Measurements from ENCODE around the gene ZC3H18.

Gene ZC3H18

DNA sequence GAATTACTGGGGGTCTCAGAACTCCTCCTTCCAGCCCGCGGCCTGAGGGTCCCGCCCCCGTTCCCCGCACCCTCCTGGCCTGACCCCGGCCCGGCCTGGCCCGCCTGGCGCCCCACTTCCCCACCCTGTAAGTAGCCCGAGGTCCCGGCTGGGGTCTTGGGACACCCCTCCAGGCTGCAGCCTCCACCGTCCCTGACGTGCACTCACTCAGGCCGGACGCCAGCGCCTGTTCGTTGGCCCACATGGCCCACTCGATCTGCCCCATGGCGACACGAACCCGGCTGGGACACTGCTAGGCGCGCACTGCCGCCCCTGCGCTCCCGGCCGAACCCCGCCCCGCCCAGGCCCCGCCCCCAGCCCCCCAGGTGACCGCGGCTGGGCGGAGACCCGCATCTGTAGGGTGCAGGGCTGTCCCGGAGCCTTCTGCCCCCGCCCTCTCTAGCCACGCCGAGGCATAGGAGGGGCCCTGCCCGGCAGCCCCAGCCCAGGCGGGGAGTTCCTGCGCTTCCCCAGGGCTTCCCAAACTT, 80.6 kb downstream of the ZC3H18 start, which contains the start of gene CYBA:
CYBA (minus strand) TSS at position 305 of the 527 bp plus-strand sequence; CDS start at position 265, 40 bp downstream.
- Histone ChIP-seq H4K20me1 (ENCODE audit: insufficient read depth, low read length) (no peaks in the 10 kb centered on the region), H3F3A (ENCODE audit: insufficient read depth, low read length) (no peaks in the 10 kb centered on the region), H2AFZ (ENCODE audit: low read length) (no peak within 1 kb of the TSS), H3K9ac (ENCODE audit: low read length) (peak within 1 kb of the TSS; percentile 79), H3K9me2 (replicated peaks; ENCODE audit: insufficient read depth, low read length) (no peaks in the 10 kb centered on the region), H3K4me2 (ENCODE audit: low read depth, low read length) (peak within 1 kb of the TSS; percentile 88), H3K27ac (ENCODE audit: low read length) (peak within 1 kb of the TSS; percentile 88), H3K36me3 (replicated peaks; ENCODE audit: insufficient read depth, low read length) (no peaks in the 10 kb centered on the region), H3K27me3 (replicated peaks; ENCODE audit: insufficient read depth, low read length) (no peaks in the 10 kb centered on the region), H3K9me3 (replicated peaks; ENCODE audit: insufficient read depth, low read length) (no peaks in the 10 kb centered on the region), H3K4me1 (ENCODE audit: low read length) (peaks cover 11% of the 10 kb centered on the region; the same call in 1 of the 2 replicates), H3K79me2 (ENCODE audit: low read length) (peaks cover 24% of the 10 kb centered on the region), H3K4me3 (ENCODE audit: low read length) (peak within 1 kb of the TSS; percentile 83)
- TF ChIP-seq EZH2 (optimal IDR thresholded peaks at IDR 0.05; ENCODE audit: low read depth, low read length) (no peak), EZH2phosphoT487 (IDR thresholded peaks at IDR 0.05; ENCODE audit: low read length) (no peak)
- TF ChIP-seq, protein P1, sequence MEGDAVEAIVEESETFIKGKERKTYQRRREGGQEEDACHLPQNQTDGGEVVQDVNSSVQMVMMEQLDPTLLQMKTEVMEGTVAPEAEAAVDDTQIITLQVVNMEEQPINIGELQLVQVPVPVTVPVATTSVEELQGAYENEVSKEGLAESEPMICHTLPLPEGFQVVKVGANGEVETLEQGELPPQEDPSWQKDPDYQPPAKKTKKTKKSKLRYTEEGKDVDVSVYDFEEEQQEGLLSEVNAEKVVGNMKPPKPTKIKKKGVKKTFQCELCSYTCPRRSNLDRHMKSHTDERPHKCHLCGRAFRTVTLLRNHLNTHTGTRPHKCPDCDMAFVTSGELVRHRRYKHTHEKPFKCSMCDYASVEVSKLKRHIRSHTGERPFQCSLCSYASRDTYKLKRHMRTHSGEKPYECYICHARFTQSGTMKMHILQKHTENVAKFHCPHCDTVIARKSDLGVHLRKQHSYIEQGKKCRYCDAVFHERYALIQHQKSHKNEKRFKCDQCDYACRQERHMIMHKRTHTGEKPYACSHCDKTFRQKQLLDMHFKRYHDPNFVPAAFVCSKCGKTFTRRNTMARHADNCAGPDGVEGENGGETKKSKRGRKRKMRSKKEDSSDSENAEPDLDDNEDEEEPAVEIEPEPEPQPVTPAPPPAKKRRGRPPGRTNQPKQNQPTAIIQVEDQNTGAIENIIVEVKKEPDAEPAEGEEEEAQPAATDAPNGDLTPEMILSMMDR (IDR thresholded peaks at IDR 0.05; ENCODE audit: low read length): no peak
- DNase-seq: peak; percentile 72

DNA sequence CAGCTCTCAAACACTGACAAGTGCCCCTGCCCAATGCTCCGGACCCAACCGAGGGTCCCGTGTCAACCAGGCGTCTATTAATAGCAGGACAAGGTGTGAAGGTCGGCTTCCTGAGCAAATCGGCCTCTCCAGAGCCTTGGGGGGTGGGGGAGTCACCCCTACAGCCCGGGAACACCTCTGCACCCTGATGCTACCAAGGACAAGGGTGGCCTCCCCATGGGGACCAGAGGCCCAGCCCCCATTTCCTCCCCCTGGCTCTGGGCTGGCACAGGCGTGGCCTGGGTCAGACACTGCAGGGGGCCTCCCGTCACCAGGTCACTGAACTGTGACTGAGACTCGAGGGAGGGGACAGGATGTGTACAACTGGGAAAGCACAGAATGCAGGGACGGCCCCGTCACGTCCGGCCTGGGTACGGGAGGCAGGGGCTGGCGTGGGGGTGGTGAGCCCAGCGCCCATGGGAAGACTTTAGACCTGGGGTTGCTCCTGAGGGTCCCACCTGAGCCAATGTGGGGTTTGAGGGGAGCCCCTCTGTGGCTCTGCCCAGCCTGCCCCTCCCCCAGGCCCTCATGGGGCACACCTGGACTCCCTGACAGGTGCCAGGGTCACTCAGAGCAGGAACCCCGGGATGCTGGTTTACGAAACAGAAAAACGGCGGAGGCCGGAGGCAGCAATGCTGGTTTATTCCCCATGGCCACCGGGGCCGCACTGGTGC, 81.2 kb downstream of the ZC3H18 start:
- no peaks in the 10 kb centered on the region for H3K27me3 ChIP-seq (replicated peaks; ENCODE audit: insufficient read depth, low read length)
- H3F3A ChIP-seq (ENCODE audit: insufficient read depth, low read length): no peaks in the 10 kb centered on the region
- H3K9me2 ChIP-seq (replicated peaks; ENCODE audit: insufficient read depth, low read length): no peaks in the 10 kb centered on the region
- TF ChIP-seq EZH2 (optimal IDR thresholded peaks at IDR 0.05; ENCODE audit: low read depth, low read length) (no peak), EZH2phosphoT487 (IDR thresholded peaks at IDR 0.05; ENCODE audit: low read length) (no peak)
- TF ChIP-seq, protein P1 (IDR thresholded peaks at IDR 0.05; ENCODE audit: low read length): no peak
- H3K4me3 ChIP-seq (ENCODE audit: low read length): peak overlapping the region; percentile 62
- H3K36me3 ChIP-seq (replicated peaks; ENCODE audit: insufficient read depth, low read length): no peaks in the 10 kb centered on the region
- H3K4me1 ChIP-seq (ENCODE audit: low read length): peaks cover 11% of the 10 kb centered on the region; the same call in 1 of the 2 replicates
- H2AFZ ChIP-seq (ENCODE audit: low read length): no peak overlapping the region
- H3K9me3 ChIP-seq (replicated peaks; ENCODE audit: insufficient read depth, low read length): no peaks in the 10 kb centered on the region
- H3K79me2 ChIP-seq (ENCODE audit: low read length): peaks cover 24% of the 10 kb centered on the region
- no peaks in the 10 kb centered on the region for H4K20me1 ChIP-seq (ENCODE audit: insufficient read depth, low read length)
- peak overlapping the region; percentile 88 for H3K4me2 ChIP-seq (ENCODE audit: low read depth, low read length)
- peak overlapping the region; percentile 88 for H3K27ac ChIP-seq (ENCODE audit: low read length)
- DNase-seq: peak; percentile 64
- peak overlapping the region; percentile 62 for H3K9ac ChIP-seq (ENCODE audit: low read length)

DNA sequence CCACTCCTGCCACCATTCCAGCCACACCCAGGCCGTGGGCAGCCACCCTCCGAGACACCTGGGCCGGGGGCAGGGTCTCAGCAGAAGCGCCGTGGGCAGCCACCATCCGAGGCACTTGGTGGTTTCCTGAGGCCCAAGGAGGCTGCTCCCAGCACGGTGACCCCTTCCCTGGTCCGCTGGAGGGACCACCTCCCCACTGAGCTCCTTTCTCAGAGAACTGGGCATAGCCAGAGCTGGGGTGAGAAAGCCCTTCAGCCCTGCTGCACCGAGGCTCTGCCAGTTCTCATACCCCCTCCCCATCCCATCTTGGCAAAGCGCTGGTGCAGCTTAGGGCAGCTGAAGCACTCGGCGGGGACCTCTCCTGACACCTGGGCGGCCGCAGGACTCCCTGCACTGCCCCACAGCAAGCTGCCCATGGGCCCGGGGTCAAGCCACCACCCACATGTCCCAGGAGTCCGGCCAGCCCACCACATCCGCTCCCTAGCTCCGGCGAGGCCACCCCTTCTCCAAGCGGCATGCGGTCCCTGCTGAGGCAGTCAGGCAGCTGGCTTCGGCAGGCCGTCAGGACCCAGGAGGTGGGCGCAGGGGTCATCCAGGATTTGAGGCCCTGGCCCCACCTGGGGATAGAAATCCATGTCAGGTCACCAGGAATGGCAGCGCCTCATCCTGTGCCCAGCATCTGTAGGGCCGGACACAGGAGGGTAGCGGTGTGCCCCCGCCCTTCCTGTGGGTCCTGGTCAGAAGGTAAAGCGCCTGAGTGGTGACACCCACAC, 82.0 kb downstream of the ZC3H18 start:
- Histone ChIP-seq H3K27me3 (replicated peaks; ENCODE audit: insufficient read depth, low read length) (no peaks in the 10 kb centered on the region), H3K27ac (ENCODE audit: low read length) (peak overlapping the region; percentile 88; the same call in 1 of the 2 replicates), H3K4me3 (ENCODE audit: low read length) (peak overlapping the region; percentile 62; the same call in 1 of the 2 replicates), H3F3A (ENCODE audit: insufficient read depth, low read length) (no peaks in the 10 kb centered on the region), H2AFZ (ENCODE audit: low read length) (no peak overlapping the region), H3K4me2 (ENCODE audit: low read depth, low read length) (peak overlapping the region; percentile 88; the same call in 1 of the 2 replicates), H4K20me1 (ENCODE audit: insufficient read depth, low read length) (no peaks in the 10 kb centered on the region), H3K9me2 (replicated peaks; ENCODE audit: insufficient read depth, low read length) (no peaks in the 10 kb centered on the region), H3K79me2 (ENCODE audit: low read length) (peaks cover 24% of the 10 kb centered on the region), H3K9ac (ENCODE audit: low read length) (peak overlapping the region; percentile 62; the same call in 1 of the 2 replicates), H3K4me1 (ENCODE audit: low read length) (peaks cover 11% of the 10 kb centered on the region; the same call in 1 of the 2 replicates), H3K36me3 (replicated peaks; ENCODE audit: insufficient read depth, low read length) (no peaks in the 10 kb centered on the region), H3K9me3 (replicated peaks; ENCODE audit: insufficient read depth, low read length) (no peaks in the 10 kb centered on the region)
- TF ChIP-seq EZH2phosphoT487 (IDR thresholded peaks at IDR 0.05; ENCODE audit: low read length) (no peak), EZH2 (optimal IDR thresholded peaks at IDR 0.05; ENCODE audit: low read depth, low read length) (no peak)
- TF ChIP-seq, protein P1 (IDR thresholded peaks at IDR 0.05; ENCODE audit: low read length): no peak
- no peak for DNase-seq

Data from MM.1S (cell line).